ENCODE results near the gene CYP2W1. TPM values are rescaled to one million over a fixed set of nuclear protein-coding genes. Genes with fewer than 3 reads are reported as not detected.
"Not testable (repeated sequence)": the region's sequence is repeated elsewhere in the genome, so short reads cannot be mapped to it uniquely, and the experiment has no call there.

The CYP2W1 gene
- total and polyA plus RNA-seq, 3 experiments from 2014 or later, result not detected

DNA sequence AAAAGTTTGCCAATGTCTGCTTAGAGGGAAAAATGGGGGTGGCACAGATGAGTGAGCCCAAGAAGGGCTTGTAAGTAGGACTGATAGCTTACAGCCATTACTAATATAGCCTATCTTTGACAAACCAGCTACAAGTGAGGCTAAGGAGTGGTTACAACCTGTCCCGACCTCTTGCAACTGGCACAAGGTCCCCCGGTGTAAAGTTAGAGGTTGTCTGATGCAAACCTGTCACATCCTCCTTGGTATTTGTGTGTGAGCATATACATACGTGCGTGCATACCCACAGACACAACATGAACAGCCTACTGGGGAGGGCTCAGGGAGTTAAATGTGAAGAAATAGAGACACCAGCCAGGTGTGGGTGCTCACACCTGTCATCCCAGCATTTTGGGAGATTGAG, 43.1 kb upstream of the CYP2W1 start:
- H3K27ac ChIP-seq (ENCODE audit: low read depth, low read length), result no peak overlapping the region

DNA sequence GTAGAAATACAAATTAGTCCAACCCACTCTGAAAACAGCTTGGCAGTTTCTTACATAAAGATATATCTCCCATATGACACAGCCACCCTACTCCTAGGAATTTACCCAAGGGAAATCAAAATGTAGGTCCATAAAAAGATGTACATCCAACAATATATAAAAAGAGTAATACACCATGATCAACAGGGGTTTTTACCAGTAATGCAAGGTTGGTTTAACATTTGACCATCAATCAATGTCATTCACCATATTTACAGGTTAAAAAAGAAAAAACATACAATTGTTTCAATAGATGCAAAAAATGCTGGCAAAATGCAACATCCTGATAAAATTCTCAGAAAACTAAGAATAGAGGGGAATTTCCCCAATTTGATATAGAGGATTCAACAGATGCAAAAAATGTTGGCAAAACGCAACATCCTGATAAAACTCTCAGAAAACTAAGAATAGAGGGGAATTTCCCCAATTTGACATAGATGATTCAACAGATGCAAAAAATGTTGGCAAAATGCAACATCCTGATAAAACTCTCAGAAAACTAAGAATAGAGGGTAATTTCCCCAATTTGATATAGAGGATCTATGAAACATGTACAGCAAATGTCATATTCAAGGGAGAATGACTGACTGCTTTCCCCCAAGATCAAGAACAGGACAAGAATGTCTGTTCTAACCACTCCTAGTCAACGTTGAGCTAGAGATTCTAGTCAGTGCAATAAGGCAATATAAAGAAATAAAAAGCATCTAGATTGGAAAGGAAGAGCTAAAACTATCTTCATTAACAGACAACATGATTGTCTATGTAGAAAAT, 42.2 kb upstream of the CYP2W1 start:
- no peak overlapping the region for H3K4me3 Mint-ChIP-seq
- peaks cover 0 to 9% (median 0%) of the 10 kb centered on the region in 5 donors for H3K9me3 Mint-ChIP-seq
- Histone ChIP-seq H3K4me1 (ENCODE audit: insufficient read depth, low read length) (no peaks in the 10 kb centered on the region), H3K9me3 (ENCODE audit: low read length) (no peaks in the 10 kb centered on the region), H3K27me3 (ENCODE audit: insufficient read depth, low read length, poor library complexity, severe bottlenecking) (no peaks in the 10 kb centered on the region), H3K4me3 (ENCODE audit: low read length) (no peak overlapping the region), H3K27ac (ENCODE audit: low read depth, low read length) (no peak overlapping the region), H3K36me3 (ENCODE audit: insufficient read depth, low read length) (no peaks in the 10 kb centered on the region)
- no peaks in the 10 kb centered on the region for H3K27me3 Mint-ChIP-seq
- no peak for DNase-seq
- ChIA-PET CTCF (no interaction called here), POLR2A (no interaction called here)
- peak overlapping the region in 4 of 8 donors; percentile 2 to 48 (median 28) for H3K27ac Mint-ChIP-seq
- peaks cover 0 to 4% (median 3%) of the 10 kb centered on the region in 3 donors for H3K36me3 Mint-ChIP-seq
- peaks cover 19 to 31% (median 27%) of the 10 kb centered on the region in 3 donors for H3K4me1 Mint-ChIP-seq

More for the DNA sequence above, 43.1 kb upstream of the CYP2W1 start:
- peaks cover 0 to 9% (median 0%) of the 10 kb centered on the region in 5 donors for H3K9me3 Mint-ChIP-seq
- H3K4me1 ChIP-seq (ENCODE audit: insufficient read depth, low read length), result no peaks in the 10 kb centered on the region
- peak overlapping the region in 6 of 8 donors; percentile 29 to 84 (median 74) for H3K27ac Mint-ChIP-seq
- H3K4me3 ChIP-seq (ENCODE audit: low read length), result no peak overlapping the region
- H3K4me3 Mint-ChIP-seq, result peak overlapping the region in 1 of 7 donors; percentile 23
- POLR2A ChIA-PET, result no interaction called here
- CTCF ChIA-PET, result no interaction called here
- no peaks in the 10 kb centered on the region for H3K36me3 ChIP-seq (ENCODE audit: insufficient read depth, low read length)
- H3K27me3 Mint-ChIP-seq, result no peaks in the 10 kb centered on the region
- H3K9me3 ChIP-seq (ENCODE audit: low read length), result no peaks in the 10 kb centered on the region
- peaks cover 19 to 31% (median 29%) of the 10 kb centered on the region in 3 donors for H3K4me1 Mint-ChIP-seq
- peak in 1 of 5 donors; percentile 3 for DNase-seq
- peaks cover 0 to 4% (median 3%) of the 10 kb centered on the region in 3 donors for H3K36me3 Mint-ChIP-seq
- H3K27me3 ChIP-seq (ENCODE audit: insufficient read depth, low read length, poor library complexity, severe bottlenecking), result no peaks in the 10 kb centered on the region

DNA sequence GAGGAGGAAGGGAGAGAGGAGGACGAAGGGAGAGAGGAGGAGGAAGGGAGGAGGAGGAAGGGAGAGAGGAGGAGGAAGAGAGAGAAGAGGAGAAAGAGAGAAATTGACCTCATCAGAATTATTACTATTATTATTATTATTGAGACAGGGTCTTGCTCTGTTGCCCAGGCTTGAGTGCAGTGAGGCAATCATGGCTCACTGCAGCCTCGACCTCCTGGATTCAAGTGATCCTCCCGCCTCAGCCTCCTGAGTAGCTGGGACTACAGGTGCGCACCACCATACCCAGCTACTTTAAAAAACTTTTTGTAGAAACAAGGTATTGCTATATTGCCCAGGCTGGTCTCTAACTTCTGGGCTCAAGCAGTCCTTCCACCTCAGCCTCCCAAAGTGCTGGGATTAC, 39.2 kb upstream of the CYP2W1 start:
- POLR2A ChIA-PET; H3K4me3 ChIP-seq (ENCODE audit: low read length); H3K27ac ChIP-seq (ENCODE audit: low read depth, low read length); H3K27me3 Mint-ChIP-seq; H3K4me3 Mint-ChIP-seq; H3K9me3 ChIP-seq (ENCODE audit: low read length); H3K36me3 ChIP-seq (ENCODE audit: insufficient read depth, low read length); H3K27me3 ChIP-seq (ENCODE audit: insufficient read depth, low read length, poor library complexity, severe bottlenecking); H3K36me3 Mint-ChIP-seq; H3K9me3 Mint-ChIP-seq; H3K4me1 ChIP-seq (ENCODE audit: insufficient read depth, low read length): not testable (repeated sequence)
- CTCF ChIA-PET, result interaction anchor here (0.7 kb wide), 1 partner anchor 61 kb away, joined by 4 read pairs; no protein-coding TSS in a partner anchor
- H3K27ac Mint-ChIP-seq, result peak overlapping the region in 1 of 8 donors; percentile 66
- H3K4me1 Mint-ChIP-seq, result peaks cover 14 to 25% (median 18%) of the 10 kb centered on the region in 3 donors
- peak in 1 of 5 donors; percentile 34 for DNase-seq

DNA sequence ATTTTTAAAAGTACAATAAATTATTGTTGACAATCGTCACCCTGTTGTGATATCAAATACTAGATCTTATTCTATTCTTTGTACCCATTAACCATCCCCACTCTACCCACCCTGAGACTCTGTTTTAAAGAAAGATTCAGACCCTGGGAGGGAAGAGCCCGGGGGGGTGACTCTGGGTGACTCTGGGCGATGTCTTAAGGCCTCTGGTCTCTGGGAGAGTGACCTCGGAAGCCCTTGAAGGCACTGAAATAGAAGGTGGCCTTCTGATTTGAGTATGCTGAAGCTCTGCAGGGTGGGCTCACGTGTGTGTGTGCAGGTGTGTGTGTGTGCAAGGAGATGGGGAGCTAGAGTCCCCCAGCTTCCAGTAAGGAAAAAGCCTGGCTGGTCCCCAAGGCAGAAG, 38.2 kb upstream of the CYP2W1 start:
- Mint-ChIP-seq H3K27me3 (no peaks in the 10 kb centered on the region), H3K36me3 (peaks cover 0 to 4% (median 3%) of the 10 kb centered on the region in 3 donors), H3K4me3 (no peak overlapping the region), H3K27ac (peak overlapping the region in 2 of 8 donors; percentile 22 to 72), H3K9me3 (peaks cover 0 to 9% (median 0%) of the 10 kb centered on the region in 5 donors), H3K4me1 (peaks cover 16 to 24% (median 21%) of the 10 kb centered on the region in 3 donors)
- Histone ChIP-seq H3K4me1 (ENCODE audit: insufficient read depth, low read length) (no peaks in the 10 kb centered on the region), H3K27me3 (ENCODE audit: insufficient read depth, low read length, poor library complexity, severe bottlenecking) (no peaks in the 10 kb centered on the region), H3K4me3 (ENCODE audit: low read length) (no peak overlapping the region), H3K27ac (ENCODE audit: low read depth, low read length) (no peak overlapping the region), H3K36me3 (ENCODE audit: insufficient read depth, low read length) (no peaks in the 10 kb centered on the region), H3K9me3 (ENCODE audit: low read length) (no peaks in the 10 kb centered on the region)
- POLR2A ChIA-PET, result no interaction called here
- CTCF ChIA-PET, result no interaction called here
- DNase-seq, result no peak

DNA sequence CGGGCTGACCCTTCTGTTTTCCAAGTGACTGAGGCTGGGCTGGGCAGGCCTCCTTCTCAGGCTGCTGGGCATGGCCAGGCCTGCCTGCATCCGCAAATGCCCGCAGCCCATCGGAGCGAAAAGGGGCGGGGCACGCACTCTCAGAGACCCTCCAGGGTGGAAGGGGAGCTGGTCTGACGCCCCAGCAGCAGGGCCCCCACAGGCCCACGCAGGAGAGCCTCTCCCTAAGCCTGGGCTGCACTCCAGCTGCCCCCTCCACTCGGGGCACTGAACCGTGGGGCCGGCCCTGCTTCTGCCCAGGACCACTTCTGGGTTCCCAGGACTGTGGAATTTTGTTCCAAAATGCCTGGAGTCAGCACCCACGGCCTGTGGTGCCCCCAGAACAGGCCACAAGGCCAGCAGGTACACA, 37.8 kb upstream of the CYP2W1 start:
- Mint-ChIP-seq H3K9me3 (peaks cover 0 to 9% (median 0%) of the 10 kb centered on the region in 5 donors), H3K4me3 (no peak overlapping the region), H3K27me3 (no peaks in the 10 kb centered on the region), H3K36me3 (peaks cover 1 to 4% (median 3%) of the 10 kb centered on the region in 3 donors), H3K27ac (peak overlapping the region in 1 of 8 donors; percentile 72), H3K4me1 (peaks cover 14 to 20% (median 20%) of the 10 kb centered on the region in 3 donors)
- Histone ChIP-seq H3K27me3 (ENCODE audit: insufficient read depth, low read length, poor library complexity, severe bottlenecking) (no peaks in the 10 kb centered on the region), H3K27ac (ENCODE audit: low read depth, low read length) (no peak overlapping the region), H3K4me3 (ENCODE audit: low read length) (no peak overlapping the region), H3K9me3 (ENCODE audit: low read length) (no peaks in the 10 kb centered on the region), H3K36me3 (ENCODE audit: insufficient read depth, low read length) (no peaks in the 10 kb centered on the region), H3K4me1 (ENCODE audit: insufficient read depth, low read length) (no peaks in the 10 kb centered on the region)
- ChIA-PET CTCF (no interaction called here), POLR2A (interaction anchor here (1.1 kb wide), 1 partner anchor 16 kb away, joined by 9 read pairs; no protein-coding TSS in a partner anchor)
- peak in 1 of 5 donors; percentile 33 for DNase-seq

DNA sequence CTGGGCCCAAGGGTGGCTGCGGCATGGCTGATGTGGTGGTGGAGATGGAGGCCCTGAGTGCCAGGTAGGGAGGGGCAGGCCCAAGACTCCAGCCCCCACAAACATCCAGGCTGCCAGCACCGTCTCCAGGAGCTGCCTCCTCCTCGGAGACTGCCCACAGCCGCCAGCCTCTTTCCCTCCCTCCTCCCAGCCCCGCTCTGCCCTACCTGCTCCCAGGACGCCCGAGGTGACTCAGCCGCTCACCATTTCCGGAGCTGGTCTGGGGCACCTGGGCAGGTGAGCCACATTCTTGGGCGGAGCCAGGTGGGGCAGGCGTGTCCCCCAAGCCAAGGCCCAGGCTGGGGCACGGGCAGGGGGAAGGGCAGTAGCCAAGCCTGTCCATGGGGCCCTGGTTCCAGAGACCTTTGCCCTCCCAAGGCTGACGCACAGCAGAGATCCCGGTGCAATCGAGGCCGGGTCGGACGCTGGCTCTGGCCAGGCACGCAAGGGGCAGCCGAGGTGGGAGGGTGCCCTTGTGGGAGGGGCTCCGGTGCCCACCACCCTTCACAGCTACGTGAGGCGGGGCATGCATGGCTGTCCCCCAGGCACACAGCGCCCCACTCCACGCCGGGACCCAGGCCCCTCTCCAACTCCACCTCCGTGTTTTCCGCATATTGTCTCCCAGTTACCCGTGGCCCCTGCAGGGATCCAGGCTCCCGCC, 37.3 kb upstream of the CYP2W1 start:
- POLR2A ChIA-PET, result interaction anchor here (1.1 kb wide), 1 partner anchor 16 kb away, joined by 9 read pairs; no protein-coding TSS in a partner anchor
- CTCF ChIA-PET, result no interaction called here
- H3K4me1 ChIP-seq (ENCODE audit: insufficient read depth, low read length), result no peaks in the 10 kb centered on the region

DNA sequence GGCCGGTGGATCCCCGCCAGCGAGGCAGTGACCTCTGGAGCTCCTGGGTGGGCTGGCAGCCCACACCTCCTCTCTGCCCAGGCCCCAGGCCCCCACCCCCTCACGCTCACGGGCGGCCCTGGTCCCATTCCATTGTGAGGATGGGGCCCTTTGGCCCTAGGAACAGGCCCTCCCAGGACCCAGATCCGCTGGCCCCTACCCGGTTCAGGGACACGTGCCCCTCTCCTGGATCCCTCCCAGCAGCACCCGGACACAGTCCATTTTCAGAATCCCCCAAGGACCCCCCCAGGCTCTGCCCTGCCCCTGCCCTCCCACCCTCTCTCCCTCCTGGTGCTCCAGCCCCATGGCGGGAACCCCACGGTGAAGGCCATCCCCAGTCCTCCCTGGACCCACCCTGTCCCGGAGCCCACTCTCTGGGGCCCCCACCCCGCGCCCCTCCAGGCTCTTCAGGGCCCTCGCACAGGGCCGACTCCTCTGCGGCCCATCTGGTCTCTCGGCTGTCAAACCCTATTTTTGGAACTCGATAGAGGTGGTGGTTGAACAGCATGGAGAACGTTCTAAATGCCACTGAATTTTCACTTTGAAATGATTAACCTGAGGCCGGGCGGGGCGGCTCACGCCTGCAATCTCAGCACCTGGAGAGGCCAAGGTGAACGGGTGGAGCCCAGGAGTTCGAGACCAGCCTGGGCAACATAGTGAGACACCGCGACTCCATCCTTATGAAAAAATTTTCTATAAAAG, 36.6 kb upstream of the CYP2W1 start:
- no peak overlapping the region for H3K4me3 ChIP-seq (ENCODE audit: low read length)
- Mint-ChIP-seq H3K36me3 (peaks cover 0 to 3% (median 1%) of the 10 kb centered on the region in 3 donors), H3K4me1 (peaks cover 13 to 14% (median 13%) of the 10 kb centered on the region in 3 donors), H3K4me3 (no peak overlapping the region), H3K27me3 (no peaks in the 10 kb centered on the region), H3K9me3 (no peaks in the 10 kb centered on the region), H3K27ac (peak overlapping the region in 1 of 8 donors; percentile 65)
- peak in 1 of 5 donors; percentile 26 for DNase-seq
- H3K27ac ChIP-seq (ENCODE audit: low read depth, low read length), result no peak overlapping the region
- POLR2A ChIA-PET, result interaction anchor here (1.1 kb wide), 1 partner anchor 17 kb away, joined by 9 read pairs; no protein-coding TSS in a partner anchor
- H3K9me3 ChIP-seq (ENCODE audit: low read length), result no peaks in the 10 kb centered on the region
- no peaks in the 10 kb centered on the region for H3K4me1 ChIP-seq (ENCODE audit: insufficient read depth, low read length)
- CTCF ChIA-PET, result no interaction called here
- H3K36me3 ChIP-seq (ENCODE audit: insufficient read depth, low read length), result no peaks in the 10 kb centered on the region
- no peaks in the 10 kb centered on the region for H3K27me3 ChIP-seq (ENCODE audit: insufficient read depth, low read length, poor library complexity, severe bottlenecking)

More for the DNA sequence above, 37.3 kb upstream of the CYP2W1 start:
- H3K4me3 Mint-ChIP-seq, result no peak overlapping the region
- no peak overlapping the region for H3K27ac Mint-ChIP-seq
- no peak overlapping the region for H3K4me3 ChIP-seq (ENCODE audit: low read length)
- no peaks in the 10 kb centered on the region for H3K36me3 ChIP-seq (ENCODE audit: insufficient read depth, low read length)
- H3K27me3 Mint-ChIP-seq, result no peaks in the 10 kb centered on the region
- peaks cover 14 to 18% (median 16%) of the 10 kb centered on the region in 3 donors for H3K4me1 Mint-ChIP-seq
- peaks cover 0 to 3% (median 1%) of the 10 kb centered on the region in 3 donors for H3K36me3 Mint-ChIP-seq
- no peaks in the 10 kb centered on the region for H3K9me3 ChIP-seq (ENCODE audit: low read length)
- DNase-seq, result peak in 1 of 5 donors; percentile 42
- no peaks in the 10 kb centered on the region for H3K27me3 ChIP-seq (ENCODE audit: insufficient read depth, low read length, poor library complexity, severe bottlenecking)
- H3K9me3 Mint-ChIP-seq, result peaks cover 0 to 6% (median 0%) of the 10 kb centered on the region in 5 donors
- H3K27ac ChIP-seq (ENCODE audit: low read depth, low read length), result no peak overlapping the region

Measured in CD8-positive, alpha-beta memory T cell (primary cell).